ENCODE results near the gene TNNI2. TPM values are rescaled to one million over a fixed set of nuclear protein-coding genes. Genes with fewer than 3 reads are reported as not detected.

TNNI2 gene
- total RNA-seq, 1 donor from 2014 or later, result 0.26 TPM

DNA sequence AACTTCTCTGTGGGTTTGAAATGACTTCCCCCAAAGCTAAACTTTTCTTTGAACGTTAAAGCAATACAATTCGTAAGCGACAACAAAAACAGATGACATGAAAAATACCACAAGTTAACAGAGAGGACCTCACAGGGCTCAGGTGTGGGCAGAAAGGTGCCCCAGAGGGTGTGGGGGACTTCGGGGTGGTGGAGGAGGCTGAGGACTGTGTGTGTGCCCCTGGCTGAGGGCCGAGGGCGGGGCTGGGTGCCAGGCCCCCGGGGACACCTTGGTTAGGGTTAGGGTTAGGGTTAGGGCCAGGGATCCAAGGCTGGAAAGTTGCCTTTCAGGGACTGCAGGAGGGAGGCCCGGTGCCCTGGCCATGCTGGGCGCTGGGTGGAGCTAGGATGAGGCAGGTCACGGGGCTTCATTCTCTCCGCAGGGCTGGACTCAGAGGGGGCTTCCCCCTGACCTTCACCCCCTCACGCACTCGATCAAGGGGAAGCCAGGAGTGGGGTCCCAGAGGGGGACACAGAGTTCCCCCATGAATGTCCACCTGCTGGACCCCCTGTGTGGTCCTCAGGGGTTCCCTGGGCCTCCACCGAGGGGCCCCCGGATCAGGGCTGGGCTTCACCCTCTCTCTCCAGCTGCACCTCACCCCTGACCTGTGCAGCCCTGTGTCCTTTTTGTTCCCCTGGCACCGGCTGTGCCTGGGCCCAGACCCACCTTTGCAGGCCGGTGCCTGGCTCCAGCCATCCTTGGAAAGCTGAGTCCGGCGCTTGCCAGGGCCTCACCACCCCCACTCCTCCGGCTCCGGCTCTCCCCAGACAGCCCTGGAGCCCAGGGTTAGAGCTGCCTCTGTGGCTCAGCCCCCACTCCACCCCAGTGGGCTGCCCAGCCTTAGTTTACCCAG is 7.0 kb downstream of the TNNI2 start:
- TF ChIP-seq CTCF (IDR thresholded peaks at IDR 0.05; ENCODE audit: insufficient read depth, low read length, severe bottlenecking), result no peak
- FAIRE-seq, result no peak
- no peak overlapping the region for H3K4me3 ChIP-seq (ENCODE audit: low read depth, low read length)
- no peak for DNase-seq (ENCODE audit: low read depth)
- no peaks in the 10 kb centered on the region for H3K27me3 ChIP-seq (ENCODE audit: control insufficient read depth, insufficient read depth, low read length)
- H3K36me3 ChIP-seq (ENCODE audit: control insufficient read depth, insufficient read depth, low read length), result no peaks in the 10 kb centered on the region

DNA sequence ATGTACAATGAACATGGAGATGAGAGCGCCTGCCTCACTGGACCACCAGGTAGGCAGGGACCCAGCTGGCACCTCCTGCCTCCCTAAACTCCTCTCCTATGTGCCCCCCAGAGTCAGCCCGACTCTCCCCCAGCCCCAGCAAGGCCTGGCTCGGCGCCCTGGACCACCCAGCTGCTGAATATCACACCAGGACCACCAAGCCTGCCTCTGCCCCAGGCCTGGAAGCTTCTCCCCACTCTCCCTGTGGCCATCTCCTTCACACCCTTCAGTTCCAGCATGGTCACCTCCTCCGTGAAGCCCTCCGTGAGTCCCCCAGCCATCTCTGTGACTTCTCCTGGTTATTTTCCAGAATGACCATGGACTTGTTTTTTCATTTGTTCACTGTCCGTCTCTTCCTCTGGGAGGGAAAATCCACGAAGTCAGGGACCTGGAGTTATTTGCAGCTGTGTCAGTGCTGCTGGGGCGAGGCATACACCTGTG is 7.7 kb downstream of the TNNI2 start:
- TF ChIP-seq CTCF (IDR thresholded peaks at IDR 0.05; ENCODE audit: insufficient read depth, low read length, severe bottlenecking), result no peak
- Histone ChIP-seq H3K36me3 (ENCODE audit: control insufficient read depth, insufficient read depth, low read length) (no peaks in the 10 kb centered on the region), H3K27me3 (ENCODE audit: control insufficient read depth, insufficient read depth, low read length) (no peaks in the 10 kb centered on the region), H3K4me3 (ENCODE audit: low read depth, low read length) (no peak overlapping the region)
- DNase-seq (ENCODE audit: low read depth), result no peak
- no peak for FAIRE-seq

- no peak for TF ChIP-seq CTCF (IDR thresholded peaks at IDR 0.05; ENCODE audit: insufficient read depth, low read length, severe bottlenecking)
- no peak for FAIRE-seq
- no peaks in the 10 kb centered on the region for H3K36me3 ChIP-seq (ENCODE audit: control insufficient read depth, insufficient read depth, low read length)
- H3K4me3 ChIP-seq (ENCODE audit: low read depth, low read length), result no peak overlapping the region
- no peak for DNase-seq (ENCODE audit: low read depth)
- no peaks in the 10 kb centered on the region for H3K27me3 ChIP-seq (ENCODE audit: control insufficient read depth, insufficient read depth, low read length)
Observed at GRCh38 chr11:1847006-1847735, 8.4 kb downstream of the TNNI2 start.

DNA sequence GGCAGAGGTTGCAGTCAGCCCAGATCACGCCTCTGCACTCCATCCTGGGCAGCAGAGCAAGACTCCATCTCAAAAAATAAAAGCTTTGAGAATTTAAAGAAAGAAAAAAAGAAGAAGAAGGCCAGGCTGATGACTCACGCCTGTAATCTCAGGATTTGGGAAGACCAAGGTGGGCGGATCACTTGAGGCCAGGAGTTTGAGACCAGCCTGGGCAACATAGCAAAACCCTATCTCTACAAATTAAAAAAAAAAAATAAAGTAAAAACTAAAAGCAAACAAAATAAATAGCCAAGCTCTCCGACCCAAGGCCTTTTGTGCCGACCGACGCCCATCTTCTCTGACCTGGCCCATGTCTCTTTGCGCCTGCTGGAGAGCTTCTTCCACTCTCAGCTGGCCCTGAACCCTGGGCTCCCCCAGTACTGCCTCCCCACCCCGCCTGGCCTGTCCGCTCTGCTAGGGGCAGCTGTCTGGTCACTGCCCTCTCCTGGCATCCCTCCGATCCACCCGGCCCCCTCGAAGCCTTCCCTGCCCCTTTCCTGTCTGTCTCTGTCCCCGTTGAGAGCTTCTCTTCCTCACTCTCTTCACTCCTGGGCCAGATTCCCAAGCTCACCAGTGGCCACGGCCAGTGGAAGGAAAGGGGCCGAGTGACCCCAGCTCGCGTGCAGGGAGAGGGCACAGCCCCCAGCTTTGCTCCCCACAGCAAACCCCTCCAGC is 9.3 kb downstream of the TNNI2 start:
- H3K36me3 ChIP-seq (ENCODE audit: control insufficient read depth, insufficient read depth, low read length), result no peaks in the 10 kb centered on the region
- no peak for TF ChIP-seq CTCF (IDR thresholded peaks at IDR 0.05; ENCODE audit: insufficient read depth, low read length, severe bottlenecking)
- DNase-seq (ENCODE audit: low read depth) (no peak), FAIRE-seq (no peak)
- H3K27me3 ChIP-seq (ENCODE audit: control insufficient read depth, insufficient read depth, low read length), result peaks cover 4% of the 10 kb centered on the region
- no peak overlapping the region for H3K4me3 ChIP-seq (ENCODE audit: low read depth, low read length)

DNA sequence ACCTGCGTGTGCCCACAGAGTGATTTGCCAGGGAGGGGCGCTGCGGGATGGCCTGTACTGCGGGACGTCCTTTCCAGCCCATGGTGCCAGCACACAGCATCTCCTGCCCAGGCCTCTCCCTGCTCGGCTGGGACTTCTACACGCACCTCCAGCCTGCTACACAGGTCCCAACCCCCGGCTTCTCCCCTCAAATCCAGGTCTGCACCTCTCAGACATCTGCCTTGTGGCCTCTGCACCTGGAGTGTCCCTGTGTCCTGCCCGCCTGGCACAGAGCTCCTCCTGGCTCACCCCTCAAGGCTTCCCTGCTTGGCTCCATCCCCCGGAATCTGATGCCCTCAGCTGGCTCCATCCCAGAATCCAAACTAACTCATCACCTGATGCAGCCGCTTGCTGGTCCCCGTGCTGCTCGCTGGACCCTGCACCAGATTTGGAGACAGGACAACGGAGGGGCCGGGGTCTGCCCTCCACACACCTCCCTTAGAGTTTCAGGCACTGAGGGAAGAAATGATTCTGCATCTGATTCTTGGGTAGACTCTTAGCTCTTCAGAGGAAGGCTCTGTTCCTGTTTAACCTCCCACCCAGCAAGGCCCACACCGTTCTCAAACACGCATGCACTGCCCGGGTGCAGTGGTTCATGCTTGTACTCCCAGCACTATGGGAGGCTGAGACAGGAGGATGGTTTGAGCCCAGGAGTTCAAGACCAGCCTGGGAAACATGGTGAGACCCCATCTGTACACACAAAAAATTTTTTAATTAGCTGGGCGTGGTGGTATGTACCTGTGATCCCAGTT is 10.1 kb downstream of the TNNI2 start:
- Histone ChIP-seq H3K36me3 (ENCODE audit: control insufficient read depth, insufficient read depth, low read length) (no peaks in the 10 kb centered on the region), H3K4me3 (ENCODE audit: low read depth, low read length) (no peak overlapping the region), H3K27me3 (ENCODE audit: control insufficient read depth, insufficient read depth, low read length) (peaks cover 4% of the 10 kb centered on the region)
- FAIRE-seq (no peak), DNase-seq (ENCODE audit: low read depth) (no peak)
- no peak for TF ChIP-seq CTCF (IDR thresholded peaks at IDR 0.05; ENCODE audit: insufficient read depth, low read length, severe bottlenecking)
